GM19438 (cell line): ENCODE measurements around the gene FBXO45.
A peak's percentile ranks its signal among the peaks of the same experiment; 100 is the strongest.
"Not testable (repeated sequence)": the region's sequence is repeated elsewhere in the genome, so short reads cannot be mapped to it uniquely, and the experiment has no call there.

Experiments used
- ATAC-seq: cut with Tn5 transposase; IDR thresholded peaks from one replicate; pipeline ENCODE4 v1.9.1; 2021; ENCODE audit warnings: low read depth; ENCODE audit not compliant: unreplicated experiment

Gene FBXO45

DNA sequence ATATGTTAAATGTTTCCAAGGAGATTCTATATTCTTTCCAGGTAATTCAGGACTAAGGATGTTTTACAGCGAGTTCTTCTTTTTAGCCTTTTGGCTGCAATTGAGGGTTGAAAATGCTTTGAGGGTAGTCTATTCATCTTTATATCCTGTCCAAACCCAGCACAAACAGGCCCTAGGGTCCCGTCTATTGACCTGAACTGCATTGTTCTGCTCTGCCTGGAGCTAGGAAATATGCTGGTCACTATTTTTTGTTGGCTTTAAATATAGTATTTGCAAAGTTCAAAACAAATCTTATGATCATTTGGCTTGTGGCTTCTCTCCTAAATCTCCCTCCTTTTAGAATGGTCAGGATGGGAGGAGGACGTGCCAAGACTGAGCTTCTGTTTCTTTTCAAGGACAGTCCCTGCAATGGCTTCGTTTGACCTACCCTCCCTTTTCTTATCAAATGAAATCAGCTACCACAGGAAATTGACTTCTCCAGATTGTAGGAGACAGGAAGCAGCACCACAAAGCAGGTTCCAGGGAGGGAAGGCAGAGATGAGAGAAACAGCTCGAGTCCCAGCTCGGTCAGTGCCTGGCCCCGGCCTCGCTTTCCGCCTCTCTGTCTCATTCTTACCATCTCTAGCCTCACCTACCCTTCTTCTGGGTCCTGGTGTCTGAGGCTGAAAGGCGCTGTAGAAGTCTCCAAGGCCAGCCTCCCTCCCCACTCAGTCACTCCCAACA, 43.5 kb downstream of the FBXO45 start:
- ATAC-seq, result no peak

DNA sequence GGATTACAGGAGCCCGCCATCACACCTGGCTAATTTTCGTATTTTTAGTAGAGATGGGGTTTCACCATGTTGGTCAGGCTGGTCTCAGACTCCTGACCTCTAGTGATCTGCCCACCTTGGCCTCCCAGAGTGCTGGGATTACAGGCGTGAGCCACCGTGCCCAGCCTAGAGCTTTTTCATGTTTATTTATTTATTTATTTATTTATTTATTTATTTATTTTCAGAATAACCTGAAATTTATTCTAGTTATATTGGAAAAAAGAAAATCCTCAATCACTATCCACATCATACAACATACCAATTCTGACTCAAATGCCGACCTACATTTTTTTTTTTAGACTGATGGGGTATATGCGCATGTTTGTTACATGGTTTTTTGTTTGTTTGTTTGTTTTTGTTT, 46.8 kb downstream of the FBXO45 start:
- ATAC-seq, result not testable (repeated sequence)

GRCh38 chr3:196617256-196617655, 48.8 kb downstream of the FBXO45 start:
- ATAC-seq, result no peak

- ATAC-seq, result no peak
Observed at GRCh38 chr3:196619223-196619622, 50.8 kb downstream of the FBXO45 start.

GRCh38 chr3:196619627-196620026, 51.2 kb downstream of the FBXO45 start:
- not testable (repeated sequence) for ATAC-seq

- no peak for ATAC-seq
Observed at GRCh38 chr3:196620161-196620604, 51.7 kb downstream of the FBXO45 start.

- ATAC-seq, result no peak
Observed at GRCh38 chr3:196620684-196621083, 52.2 kb downstream of the FBXO45 start.

DNA sequence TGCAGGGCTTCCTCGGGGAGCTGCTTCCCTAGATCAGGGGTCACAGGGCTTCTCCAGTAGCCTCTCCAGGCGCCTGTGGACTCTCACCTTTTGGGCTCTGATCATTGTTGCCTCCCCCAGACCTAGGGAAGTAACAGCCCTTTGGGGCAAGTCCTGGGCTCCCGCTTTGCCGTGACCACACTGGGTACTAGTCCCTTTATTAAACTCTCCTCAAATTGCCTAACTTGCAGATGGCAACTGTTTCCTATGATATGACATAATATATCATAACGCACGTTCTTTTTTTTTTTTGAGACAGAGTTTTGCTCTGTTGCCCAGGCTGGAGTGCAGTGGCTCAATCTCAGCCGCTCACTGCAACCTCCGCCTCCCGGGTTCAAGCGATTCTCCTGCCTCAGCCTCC, 53.2 kb downstream of the FBXO45 start:
- ATAC-seq, result no peak

GRCh38 chr3:196624067-196624790, 55.8 kb downstream of the FBXO45 start:
- ATAC-seq, result no peak

- no peak for ATAC-seq
Observed at GRCh38 chr3:196624907-196625306, 56.4 kb downstream of the FBXO45 start.

DNA sequence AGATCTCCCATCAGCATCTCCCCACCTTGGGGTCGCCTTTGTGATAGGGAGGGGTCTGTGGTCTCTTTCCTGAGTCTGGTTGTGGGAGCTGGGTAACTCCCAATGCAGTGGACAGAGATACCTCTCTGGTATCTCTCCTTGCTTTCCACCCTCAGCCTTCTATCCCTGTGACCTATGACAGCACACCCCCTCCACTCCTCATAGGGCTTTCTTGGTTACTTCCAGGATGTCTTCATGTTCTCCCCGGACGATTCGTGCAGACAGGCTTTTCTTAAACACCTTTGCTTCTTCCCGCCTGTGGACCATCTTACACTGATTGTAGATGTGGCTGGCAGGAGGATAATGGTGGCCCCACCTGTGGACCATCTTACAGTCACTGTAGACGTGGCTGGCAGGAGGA, 56.9 kb downstream of the FBXO45 start:
- no peak for ATAC-seq

DNA sequence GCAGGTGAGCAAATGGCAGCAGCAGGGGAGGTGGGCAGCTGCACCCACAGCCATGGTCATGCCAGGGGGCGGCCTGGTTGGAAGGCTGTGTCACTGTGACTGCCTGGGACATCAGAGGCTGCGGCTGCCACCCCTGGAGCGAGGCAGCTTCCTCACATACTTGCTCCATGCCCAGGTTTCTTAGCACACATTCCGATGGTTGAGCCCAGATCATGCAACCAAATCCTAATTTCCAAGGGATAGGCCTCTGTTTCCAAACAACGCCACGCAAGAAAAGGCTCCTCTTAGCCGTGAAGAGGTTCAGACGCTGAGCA, 59.4 kb downstream of the FBXO45 start:
- no peak for ATAC-seq

- ATAC-seq, result no peak
Observed at GRCh38 chr3:196629228-196629627, 60.8 kb downstream of the FBXO45 start.

DNA sequence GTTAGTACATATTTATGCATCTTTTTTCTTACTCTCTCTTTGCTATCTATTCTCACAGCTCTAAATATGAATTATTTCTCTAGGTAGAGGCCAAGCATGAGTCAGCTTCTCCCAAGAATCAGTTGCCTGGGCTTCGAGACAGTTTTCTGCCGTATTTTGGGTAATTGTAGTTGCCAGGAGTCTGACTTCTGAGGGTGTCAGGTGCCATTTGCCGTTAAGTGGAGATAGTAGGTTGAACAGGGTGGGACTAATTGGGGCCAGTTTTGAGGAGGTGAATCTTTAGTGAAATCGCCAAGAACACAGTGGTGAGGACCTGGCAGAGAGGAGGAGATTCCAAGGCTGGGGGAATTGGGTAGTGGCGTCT, 63.2 kb downstream of the FBXO45 start:
- no peak for ATAC-seq

GRCh38 chr3:196632046-196632751, 63.7 kb downstream of the FBXO45 start:
- peak; percentile 72 for ATAC-seq

GRCh38 chr3:196633555-196634151, 65.2 kb downstream of the FBXO45 start:
- no peak for ATAC-seq

- ATAC-seq, result no peak
Observed at GRCh38 chr3:196634224-196634623, 65.8 kb downstream of the FBXO45 start.

- no peak for ATAC-seq
Observed at GRCh38 chr3:196634829-196635228, 66.4 kb downstream of the FBXO45 start.

GRCh38 chr3:196636369-196637349, 68.2 kb downstream of the FBXO45 start:
- no peak for ATAC-seq

DNA sequence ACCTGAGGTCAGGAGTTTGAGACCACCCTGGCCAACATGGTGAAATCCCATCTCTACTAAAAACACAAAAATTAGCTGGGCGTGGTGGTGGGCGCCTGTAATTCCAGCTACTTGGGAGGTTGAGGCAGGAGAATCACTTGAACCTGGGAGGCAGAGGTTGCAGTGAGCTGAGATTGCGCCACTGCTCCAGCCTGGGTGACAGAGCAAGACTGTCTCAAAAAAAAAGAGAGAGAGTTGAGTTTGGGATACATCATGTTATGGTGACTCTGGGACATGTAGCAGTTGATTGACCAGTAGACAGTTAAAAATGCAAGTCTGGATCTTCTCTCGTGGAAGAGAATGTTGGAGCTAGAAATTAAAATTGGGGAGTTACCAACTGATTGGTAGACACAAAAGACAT, 69.5 kb downstream of the FBXO45 start:
- not testable (repeated sequence) for ATAC-seq
